GM10847 (cell line): ENCODE results near the gene PDZK1.

Experiments
- POLR2A ChIP-seq: IDR thresholded peaks from 2 replicates; pipeline ENCODE4 v1.6.1; 2011; ENCODE audit not compliant: insufficient read length; ENCODE audit errors: extremely low read depth

The PDZK1 gene

DNA sequence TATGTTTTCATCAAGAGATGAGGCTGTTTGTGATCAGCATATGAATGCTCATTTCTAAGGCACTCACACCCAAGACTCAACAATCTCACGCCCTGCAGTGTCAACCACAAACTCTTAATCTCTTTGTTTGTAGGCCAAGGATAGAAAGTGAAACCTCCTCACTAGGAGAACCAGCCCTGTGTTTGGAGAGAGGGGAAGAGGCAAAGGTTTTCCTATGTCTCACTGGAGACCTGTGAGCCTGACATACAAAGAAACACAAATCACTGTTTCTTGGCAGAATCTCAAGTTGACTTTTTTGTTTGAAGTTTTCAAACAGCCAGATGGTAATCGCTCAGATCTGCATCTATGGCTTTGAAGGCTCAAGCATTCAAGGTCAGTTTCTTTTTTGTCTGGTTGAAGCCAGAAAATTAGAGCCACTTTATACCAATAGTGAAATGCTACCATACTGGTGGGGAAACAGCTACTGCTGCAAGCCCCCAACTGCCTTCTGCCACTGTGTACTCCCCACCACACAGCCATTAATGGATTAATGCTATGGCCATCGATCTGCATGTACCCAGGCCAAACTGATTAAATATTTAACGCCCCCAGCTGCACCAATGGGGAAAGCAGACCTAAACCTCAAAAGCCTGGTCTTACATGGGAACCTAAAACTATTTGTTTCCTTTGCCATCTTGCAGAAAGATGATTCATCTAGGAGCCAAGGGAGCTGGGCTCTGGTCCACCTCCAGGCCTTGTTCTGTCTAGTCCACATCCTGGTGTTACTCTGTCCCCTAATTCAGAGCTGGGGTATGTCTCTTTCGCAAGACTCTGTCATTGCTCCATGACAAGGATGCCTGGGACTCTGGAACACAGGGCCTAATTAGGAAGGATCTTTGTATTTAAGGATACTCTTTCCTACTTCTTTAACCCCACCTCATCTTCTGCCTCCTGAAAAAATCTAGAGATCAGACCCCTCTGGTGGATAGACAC lies 16.3 kb downstream of the PDZK1 start:
- no peak for TF ChIP-seq POLR2A

DNA sequence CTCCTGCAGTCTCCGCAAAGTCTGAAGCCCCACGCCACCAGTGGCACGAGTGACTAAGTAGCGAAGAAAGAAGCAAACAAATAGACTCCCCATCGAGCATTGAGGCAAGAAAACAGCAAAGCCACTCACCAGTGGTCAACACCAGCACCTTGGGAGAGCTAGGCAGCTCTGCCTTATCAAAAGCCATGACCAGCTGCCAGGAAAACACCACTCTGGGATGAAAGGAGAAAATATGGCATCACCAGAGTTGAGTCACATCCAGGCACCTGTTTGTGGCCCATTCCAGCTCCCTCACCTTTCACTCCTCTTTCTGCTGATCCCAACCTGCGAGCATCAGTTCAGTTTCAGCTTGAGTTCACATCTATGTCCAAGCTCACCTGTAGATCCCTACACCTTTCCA lies 17.2 kb downstream of the PDZK1 start:
- TF ChIP-seq POLR2A, result no peak

DNA sequence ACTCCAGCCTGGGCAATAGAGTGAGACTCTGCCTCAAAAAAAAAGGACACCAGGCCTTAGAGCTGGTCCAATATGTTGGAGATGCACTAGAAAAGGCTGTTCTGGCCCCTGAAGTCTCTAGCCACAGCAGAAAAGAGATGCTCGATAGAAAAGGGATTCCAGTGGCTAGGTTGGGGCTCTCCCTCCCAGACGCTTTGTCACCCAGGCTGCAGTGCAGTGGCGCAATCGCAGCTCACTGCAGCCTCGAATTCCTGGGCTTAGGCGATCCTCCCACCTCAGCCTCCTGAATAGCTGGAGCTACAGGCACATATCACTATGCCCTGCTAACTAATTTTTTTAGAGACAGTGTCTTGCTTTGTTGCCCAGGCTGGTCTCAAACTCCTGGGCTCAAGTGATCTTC lies 18.2 kb downstream of the PDZK1 start:
- no peak for TF ChIP-seq POLR2A

DNA sequence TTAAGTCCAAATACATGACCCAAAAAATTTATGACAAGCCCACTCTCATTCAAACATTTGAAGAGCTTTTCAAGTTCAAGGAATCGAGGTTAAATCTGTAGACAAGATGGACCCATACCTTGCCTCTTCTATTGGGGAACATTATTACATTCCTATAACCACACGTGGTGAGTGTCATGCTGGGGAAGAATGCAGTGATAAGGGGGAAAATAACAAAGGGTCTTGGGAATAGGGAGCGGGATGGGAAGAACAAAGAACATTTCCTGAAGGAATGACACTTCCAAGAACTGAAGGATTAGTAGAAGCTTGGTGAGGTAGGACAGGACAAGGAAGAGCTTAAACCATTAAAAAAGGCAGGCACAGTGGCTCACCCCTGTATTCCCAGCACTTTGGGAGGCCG lies 18.8 kb downstream of the PDZK1 start:
- TF ChIP-seq POLR2A, result no peak
